OCI-LY1 (cell line): ENCODE results near the gene RBBP8.

Source experiments
- H2AFZ ChIP-seq: fragments of 200-600 bp; sonication (generic), shearing (Covaris generic); 2 replicates; pipeline ENCODE4 v1.6.0; 2014; ENCODE audit warnings: antibody characterized with exemption, mild to moderate bottlenecking, low read length
- H3F3A ChIP-seq: fragments of 200-600 bp; sonication (generic), shearing (Covaris generic); 2 replicates; pipeline ENCODE4 v1.6.0; 2014; ENCODE audit warnings: mild to moderate bottlenecking, antibody characterized with exemption, low read length, moderate library complexity; ENCODE audit not compliant: insufficient read depth
- H3K27ac ChIP-seq: fragments of 200-600 bp; sonication (generic); 2 replicates; pipeline ENCODE4 v1.5.1; 2014; ENCODE audit warnings: low read length, mixed run types, mild to moderate bottlenecking, low read depth; ENCODE audit not compliant: poor library complexity, severe bottlenecking
- H3K27me3 ChIP-seq: fragments of 200-600 bp; sonication (generic); 2 replicates; pipeline ENCODE4 v1.6.0; 2014; ENCODE audit warnings: antibody characterized with exemption, mild to moderate bottlenecking, low read length, moderate library complexity; ENCODE audit not compliant: insufficient read depth
- H3K36me3 ChIP-seq: fragments of 200-600 bp; sonication (generic); 2 replicates; pipeline ENCODE4 v1.6.1; 2014; ENCODE audit warnings: mild to moderate bottlenecking, antibody characterized with exemption, low read length, moderate library complexity, mixed read lengths; ENCODE audit not compliant: insufficient read depth
- H3K4me1 ChIP-seq: fragments of 200-600 bp; sonication (generic); 2 replicates; pipeline ENCODE4 v1.5.1; 2014; ENCODE audit warnings: mild to moderate bottlenecking, low read length, moderate library complexity; ENCODE audit not compliant: insufficient read depth, severe bottlenecking
- H3K4me2 ChIP-seq: fragments of 200-600 bp; sonication (generic), shearing (Covaris generic); 2 replicates; pipeline ENCODE4 v1.6.1; 2014; ENCODE audit warnings: low read length
- H3K4me3 ChIP-seq: fragments of 200-600 bp; sonication (generic); 2 replicates; pipeline ENCODE4 v1.5.1; 2014; ENCODE audit warnings: low read length, low read depth, mild to moderate bottlenecking, mixed read lengths; ENCODE audit not compliant: poor library complexity, severe bottlenecking
- H3K79me2 ChIP-seq: fragments of 200-600 bp; shearing (Covaris generic); 2 replicates; pipeline ENCODE4 v1.6.1; 2016; ENCODE audit warnings: mixed run types, low read length, mixed read lengths; ENCODE audit not compliant: insufficient read depth
- H3K9ac ChIP-seq: fragments of 200-600 bp; sonication (generic), shearing (Covaris generic); 2 replicates; pipeline ENCODE4 v1.6.1; 2014; ENCODE audit warnings: mild to moderate bottlenecking, low read length, mixed read lengths
- H3K9me2 ChIP-seq: fragments of 200-600 bp; sonication (generic), shearing (Covaris generic); 2 replicates; pipeline ENCODE4 v1.6.1; 2014; ENCODE audit warnings: low read depth, mild to moderate bottlenecking, low read length, mixed read lengths
- H3K9me3 ChIP-seq: fragments of 200-600 bp; shearing (Covaris generic); 2 replicates; pipeline ENCODE4 v1.6.1; 2014; ENCODE audit warnings: low read length, mixed read lengths
- H4K20me1 ChIP-seq: fragments of 200-600 bp; sonication (generic), shearing (Covaris generic); 2 replicates; pipeline ENCODE4 v1.6.0; 2016; ENCODE audit warnings: mild to moderate bottlenecking, low read length; ENCODE audit not compliant: insufficient read depth
- EZH2 ChIP-seq: fragments of 200-600 bp; sonication (generic), shearing (Covaris generic); IDR thresholded peaks from 2 replicates; pipeline ENCODE4 v1.8.0; 2017; ENCODE audit warnings: borderline replicate concordance, mixed run types, mild to moderate bottlenecking, antibody characterized with exemption, low read length, moderate library complexity, mixed read lengths
- TF ChIP-seq, protein P1 (sequence below): fragments of 200-600 bp; sonication (generic), shearing (Covaris generic); IDR thresholded peaks from 2 replicates; pipeline ENCODE4 v1.5.1; 2017; ENCODE audit warnings: mild to moderate bottlenecking, antibody characterized with exemption, low read length, moderate library complexity, mixed read lengths

RBBP8 gene

DNA sequence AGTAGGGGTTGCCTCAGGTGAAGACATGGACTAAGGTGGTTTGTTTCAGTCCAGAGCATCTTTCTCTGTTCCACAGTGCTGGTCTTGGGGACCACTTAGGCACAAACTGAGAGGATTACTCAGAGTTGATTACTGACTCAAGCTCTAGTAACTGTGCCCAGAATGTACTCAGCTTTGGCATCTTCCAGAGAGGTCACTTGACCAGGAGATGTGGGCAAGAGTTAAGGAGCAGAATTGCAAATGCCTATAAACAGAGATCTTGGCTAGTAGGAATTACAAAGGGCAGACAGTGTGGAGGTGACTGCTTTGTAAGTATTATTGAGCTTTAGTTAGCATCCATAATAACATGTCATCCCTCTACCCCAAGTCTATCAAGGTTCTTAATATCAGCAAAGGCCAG lies 109.0 kb downstream of the RBBP8 start:
- Histone ChIP-seq H3K4me2 (no peak overlapping the region), H3K9ac (no peak overlapping the region), H3K4me3 (no peak overlapping the region), H3K4me1 (no peaks in the 10 kb centered on the region), H3K79me2 (no peaks in the 10 kb centered on the region), H3K36me3 (no peaks in the 10 kb centered on the region), H4K20me1 (no peaks in the 10 kb centered on the region), H3K9me2 (no peaks in the 10 kb centered on the region), H2AFZ (no peak overlapping the region), H3K27me3 (no peaks in the 10 kb centered on the region), H3K9me3 (no peaks in the 10 kb centered on the region), H3F3A (no peaks in the 10 kb centered on the region), H3K27ac (no peak overlapping the region)
- no peak for TF ChIP-seq EZH2
- TF ChIP-seq, protein P1, sequence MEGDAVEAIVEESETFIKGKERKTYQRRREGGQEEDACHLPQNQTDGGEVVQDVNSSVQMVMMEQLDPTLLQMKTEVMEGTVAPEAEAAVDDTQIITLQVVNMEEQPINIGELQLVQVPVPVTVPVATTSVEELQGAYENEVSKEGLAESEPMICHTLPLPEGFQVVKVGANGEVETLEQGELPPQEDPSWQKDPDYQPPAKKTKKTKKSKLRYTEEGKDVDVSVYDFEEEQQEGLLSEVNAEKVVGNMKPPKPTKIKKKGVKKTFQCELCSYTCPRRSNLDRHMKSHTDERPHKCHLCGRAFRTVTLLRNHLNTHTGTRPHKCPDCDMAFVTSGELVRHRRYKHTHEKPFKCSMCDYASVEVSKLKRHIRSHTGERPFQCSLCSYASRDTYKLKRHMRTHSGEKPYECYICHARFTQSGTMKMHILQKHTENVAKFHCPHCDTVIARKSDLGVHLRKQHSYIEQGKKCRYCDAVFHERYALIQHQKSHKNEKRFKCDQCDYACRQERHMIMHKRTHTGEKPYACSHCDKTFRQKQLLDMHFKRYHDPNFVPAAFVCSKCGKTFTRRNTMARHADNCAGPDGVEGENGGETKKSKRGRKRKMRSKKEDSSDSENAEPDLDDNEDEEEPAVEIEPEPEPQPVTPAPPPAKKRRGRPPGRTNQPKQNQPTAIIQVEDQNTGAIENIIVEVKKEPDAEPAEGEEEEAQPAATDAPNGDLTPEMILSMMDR: no peak

DNA sequence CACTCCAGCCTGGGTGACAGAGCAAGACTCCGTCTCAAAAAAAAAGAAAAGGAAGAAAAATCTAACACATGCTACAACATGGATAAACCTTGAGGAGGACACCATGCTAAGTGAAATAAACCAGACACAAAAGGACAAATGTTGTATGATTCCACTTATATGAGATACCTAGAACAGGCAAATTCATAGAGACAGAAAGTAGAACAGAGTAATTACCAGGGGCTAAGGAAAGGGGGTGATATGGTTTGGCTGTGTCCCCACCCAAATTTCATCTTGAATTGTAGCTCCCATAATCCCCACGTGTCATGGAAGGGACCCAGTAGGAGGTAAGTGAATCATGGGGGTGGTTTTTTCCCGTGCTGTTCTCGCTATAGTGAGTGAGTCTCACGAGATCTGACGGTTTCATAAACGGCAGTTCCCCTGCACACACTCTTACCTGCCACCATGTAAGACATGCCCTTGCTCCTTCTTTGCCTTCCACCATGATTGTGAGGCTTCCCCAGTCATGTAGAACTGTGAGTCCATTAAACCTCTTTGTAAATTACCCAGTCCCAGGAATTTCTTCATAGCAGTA lies 110.8 kb downstream of the RBBP8 start:
- no peaks in the 10 kb centered on the region for H3K9me2 ChIP-seq
- no peaks in the 10 kb centered on the region for H4K20me1 ChIP-seq
- no peaks in the 10 kb centered on the region for H3F3A ChIP-seq
- no peak overlapping the region for H3K27ac ChIP-seq
- no peaks in the 10 kb centered on the region for H3K79me2 ChIP-seq
- H3K9me3 ChIP-seq: no peaks in the 10 kb centered on the region
- H3K4me3 ChIP-seq: no peak overlapping the region
- no peak overlapping the region for H3K9ac ChIP-seq
- H3K36me3 ChIP-seq: no peaks in the 10 kb centered on the region
- H3K4me1 ChIP-seq: no peaks in the 10 kb centered on the region
- no peak overlapping the region for H2AFZ ChIP-seq
- H3K27me3 ChIP-seq: no peaks in the 10 kb centered on the region
- TF ChIP-seq EZH2: no peak
- TF ChIP-seq, protein P1: no peak
- no peak overlapping the region for H3K4me2 ChIP-seq

DNA sequence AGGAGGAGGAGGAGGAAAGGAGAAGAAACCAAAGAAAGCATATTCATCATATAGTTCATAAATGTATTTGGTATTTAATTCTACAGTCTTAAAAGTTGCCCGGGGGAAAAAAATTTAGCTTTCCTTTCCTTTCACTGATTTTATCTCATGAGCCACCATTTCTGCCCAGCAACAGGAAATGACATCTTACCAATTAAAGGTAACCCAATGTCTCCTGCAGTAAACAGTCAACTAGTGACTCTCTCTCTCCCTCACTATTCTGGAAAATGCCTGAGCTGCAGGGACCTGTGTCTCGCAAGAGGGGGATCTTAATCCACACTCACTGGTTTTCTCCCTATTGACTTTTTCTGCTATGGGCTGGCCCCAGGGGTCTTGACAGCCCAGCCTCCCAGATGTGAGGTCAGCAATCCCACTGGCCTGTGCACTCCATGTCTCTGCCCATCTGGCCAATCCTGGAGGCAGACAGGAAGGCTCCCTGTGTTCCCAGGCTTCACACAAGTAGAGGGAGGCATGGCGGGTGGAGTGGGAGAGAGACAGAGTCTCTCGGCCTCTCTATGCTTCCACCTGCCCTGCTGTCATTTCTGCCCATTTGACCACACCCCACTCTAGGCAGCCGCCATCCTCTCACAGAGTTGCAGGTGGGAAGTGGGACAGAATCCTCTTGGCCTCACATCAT lies 116.7 kb downstream of the RBBP8 start:
- no peak overlapping the region for H3K4me2 ChIP-seq
- H3K79me2 ChIP-seq: no peaks in the 10 kb centered on the region
- H3K9me3 ChIP-seq: no peaks in the 10 kb centered on the region
- TF ChIP-seq, protein P1: no peak
- no peak for TF ChIP-seq EZH2
- no peak overlapping the region for H2AFZ ChIP-seq
- H3K4me3 ChIP-seq: no peak overlapping the region
- no peak overlapping the region for H3K27ac ChIP-seq
- H3K4me1 ChIP-seq: no peaks in the 10 kb centered on the region
- no peaks in the 10 kb centered on the region for H3F3A ChIP-seq
- H4K20me1 ChIP-seq: no peaks in the 10 kb centered on the region
- H3K36me3 ChIP-seq: no peaks in the 10 kb centered on the region
- H3K9me2 ChIP-seq: no peaks in the 10 kb centered on the region
- H3K9ac ChIP-seq: no peak overlapping the region
- H3K27me3 ChIP-seq: no peaks in the 10 kb centered on the region
